ENCODE measurements around the gene SCN2A.

- no peak for TF ChIP-seq ZBTB8A (IDR thresholded peaks at IDR 0.05; ENCODE audit: partially characterized antibody)
- TF ChIP-seq ETV6 (IDR thresholded peaks at IDR 0.05; ENCODE audit: borderline replicate concordance in 1 of 2, low read depth in 2 of 2, low read length in 1 of 2), result no peak
- no peak for TF ChIP-seq ETV6 (CRISPR knock-in tag; IDR thresholded peaks at IDR 0.05; ENCODE audit: borderline replicate concordance)
- no peak for TF ChIP-seq HNRNPH1 (optimal IDR thresholded peaks at IDR 0.05; ENCODE audit: low read depth, low read length)
- TF ChIP-seq TCF7L2 (IDR thresholded peaks at IDR 0.05; ENCODE audit: low read depth, low read length), result no peak
Measured at GRCh38 chr2:165191096-165191728, 48.0 kb upstream of the SCN2A start.
